Upper lobe of right lung (tissue), 1 donor: ENCODE data around the gene DEPP1. TPM values are rescaled to one million over a fixed set of nuclear protein-coding genes. Genes with fewer than 3 reads are reported as not detected.

Source experiments
- ATAC-seq: fragments of 200-7000 bp; cut with Tn5 transposase; one replicate; pipeline ENCODE4 v1.9.1; 2020; ENCODE audit warnings: mild to moderate bottlenecking, moderate library complexity
- DNase-seq: peaks from one replicate; pipeline ENCODE4 v3.0.0-alpha.2; 2020
- H3K27ac ChIP-seq: fragments of 200-600 bp; one replicate; pipeline ENCODE4 v1.8.0; 2022
- H3K27me3 ChIP-seq: fragments of 200-600 bp; one replicate; pipeline ENCODE4 v1.8.0; 2022; ENCODE audit warnings: mild to moderate bottlenecking
- H3K36me3 ChIP-seq: fragments of 200-600 bp; one replicate; pipeline ENCODE4 v1.8.0; 2022
- H3K4me1 ChIP-seq: fragments of 200-600 bp; one replicate; pipeline ENCODE4 v1.8.0; 2022
- H3K4me3 ChIP-seq: fragments of 200-600 bp; one replicate; pipeline ENCODE4 v1.8.0; 2022; ENCODE audit warnings: mild to moderate bottlenecking
- H3K9me3 ChIP-seq: fragments of 200-600 bp; one replicate; pipeline ENCODE4 v1.8.0; 2022
- intact Hi-C: fragments of 100-400 bp; cut with DNase I; formaldehyde crosslinking; loops from one replicate; pipeline ENCODE4 v1.11.0; 2022
- total RNA-seq: library from RNA; stranded (reverse); fragmentation: NEBNext Ultra II Directional; extraction: Animal tissue kit (Norgen Biotek cat#: 25700); gene quantifications from one replicate; pipeline ENCODE4 v1.2.1, GENCODE V29; 2021
- TF ChIP-seq, protein P1 (sequence below): fragments of 200-600 bp; IDR thresholded peaks from one replicate; pipeline ENCODE4 v1.8.0; 2022; ENCODE audit warnings: antibody characterized with exemption
- donor health status: DM: no; HTN: yes; CAD: no; lungs with severe emphysema.

The DEPP1 gene
- total RNA-seq, 1 donor from 2014 or later: 160 TPM

DNA sequence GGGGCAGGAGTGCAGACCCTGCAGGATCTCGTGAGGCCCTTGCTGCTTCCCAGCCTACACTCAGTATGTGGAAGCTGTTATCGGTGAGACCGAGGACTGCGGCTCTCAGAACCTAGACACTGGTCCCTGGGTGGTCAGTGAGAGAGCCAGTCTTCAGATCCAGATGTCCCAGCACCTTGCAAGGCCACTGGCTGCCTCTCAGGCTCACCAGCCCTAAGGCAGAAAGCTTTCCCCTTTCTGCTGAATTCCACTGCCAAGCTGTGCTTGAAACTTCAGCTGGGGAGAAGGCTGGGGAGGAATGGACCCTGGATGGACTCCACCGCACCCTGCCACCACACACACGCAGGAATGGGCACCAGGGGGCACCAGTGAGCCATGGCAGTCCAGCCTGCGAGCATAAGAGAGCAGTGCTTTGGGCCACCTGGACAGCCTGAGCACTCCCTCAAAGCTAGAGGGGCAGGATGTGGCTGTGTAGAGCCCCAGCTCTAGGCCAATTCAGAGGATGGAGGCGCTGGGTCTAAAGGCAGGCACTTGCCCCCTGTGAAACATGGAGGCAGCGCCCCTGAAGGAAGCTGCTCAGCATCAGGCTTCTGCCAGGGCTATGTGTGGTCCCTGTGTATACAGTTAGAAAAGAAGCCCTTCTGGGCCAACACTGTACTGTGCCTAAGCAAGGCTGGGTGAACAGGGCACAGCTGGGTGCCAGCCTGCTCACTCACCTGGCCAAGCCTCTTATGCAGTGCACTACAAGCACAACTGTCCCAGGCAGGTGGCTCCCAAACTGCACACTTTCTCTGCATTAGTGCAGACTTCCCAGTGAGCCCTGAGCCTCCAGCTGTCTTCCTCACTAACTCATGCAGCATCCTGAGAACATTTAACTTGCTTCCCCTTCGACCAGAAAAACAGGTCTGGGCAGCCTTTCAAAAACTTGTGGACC, 45.8 kb downstream of the DEPP1 start:
- TF ChIP-seq, protein P1, sequence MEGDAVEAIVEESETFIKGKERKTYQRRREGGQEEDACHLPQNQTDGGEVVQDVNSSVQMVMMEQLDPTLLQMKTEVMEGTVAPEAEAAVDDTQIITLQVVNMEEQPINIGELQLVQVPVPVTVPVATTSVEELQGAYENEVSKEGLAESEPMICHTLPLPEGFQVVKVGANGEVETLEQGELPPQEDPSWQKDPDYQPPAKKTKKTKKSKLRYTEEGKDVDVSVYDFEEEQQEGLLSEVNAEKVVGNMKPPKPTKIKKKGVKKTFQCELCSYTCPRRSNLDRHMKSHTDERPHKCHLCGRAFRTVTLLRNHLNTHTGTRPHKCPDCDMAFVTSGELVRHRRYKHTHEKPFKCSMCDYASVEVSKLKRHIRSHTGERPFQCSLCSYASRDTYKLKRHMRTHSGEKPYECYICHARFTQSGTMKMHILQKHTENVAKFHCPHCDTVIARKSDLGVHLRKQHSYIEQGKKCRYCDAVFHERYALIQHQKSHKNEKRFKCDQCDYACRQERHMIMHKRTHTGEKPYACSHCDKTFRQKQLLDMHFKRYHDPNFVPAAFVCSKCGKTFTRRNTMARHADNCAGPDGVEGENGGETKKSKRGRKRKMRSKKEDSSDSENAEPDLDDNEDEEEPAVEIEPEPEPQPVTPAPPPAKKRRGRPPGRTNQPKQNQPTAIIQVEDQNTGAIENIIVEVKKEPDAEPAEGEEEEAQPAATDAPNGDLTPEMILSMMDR: peak; percentile 97

DNA sequence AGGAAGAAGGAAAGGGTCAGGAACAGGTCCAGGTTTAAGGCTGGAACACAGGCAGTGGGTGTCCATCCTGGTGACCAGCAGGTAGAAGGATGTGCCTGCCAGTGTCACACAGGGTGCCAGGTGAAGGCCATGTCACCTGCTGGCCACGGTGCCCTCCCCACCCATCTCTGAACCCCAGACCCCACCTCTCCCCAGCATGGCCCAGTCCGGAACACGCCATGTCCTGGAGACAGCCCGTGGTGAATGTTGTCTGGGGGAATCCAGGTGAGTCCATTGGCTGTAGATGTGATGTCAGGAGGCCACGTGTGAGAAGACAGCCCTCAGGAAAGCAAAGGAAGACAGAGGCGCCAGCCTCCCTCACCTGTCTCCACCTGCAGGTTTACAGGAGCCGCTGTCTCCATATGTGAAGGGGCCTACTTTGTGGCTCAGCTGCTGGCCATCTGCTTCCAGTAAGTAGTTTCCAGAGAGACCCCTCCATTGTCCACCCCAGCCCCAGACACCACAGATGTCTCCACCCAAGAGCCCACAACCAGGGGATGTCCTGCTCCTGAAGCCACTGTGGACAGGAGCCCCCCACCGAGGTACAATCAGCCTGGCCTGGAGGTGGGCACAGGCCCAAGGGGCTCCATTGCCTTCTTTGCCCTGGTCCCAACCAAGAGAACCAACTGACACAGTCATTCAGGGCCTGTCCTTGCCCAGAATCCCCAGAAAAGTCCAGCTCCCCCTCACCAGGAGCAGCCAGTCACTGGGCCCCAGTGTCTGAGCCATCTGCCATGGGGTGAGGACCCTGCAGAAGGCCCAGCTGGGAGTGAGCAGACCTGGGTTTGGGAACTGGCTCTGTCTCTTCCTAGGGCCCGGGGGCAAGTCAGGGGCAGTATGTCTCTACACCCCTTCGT, 46.7 kb downstream of the DEPP1 start:
- no peaks in the 10 kb centered on the region for H3K27me3 ChIP-seq
- intact Hi-C loops: loop anchor here (5.0 kb wide), 1 partner anchor 40 kb away; no protein-coding TSS in a partner anchor
- TF ChIP-seq, protein P1: no peak
- DNase-seq (no peak), ATAC-seq (no peak)
- H3K4me3 ChIP-seq: no peak overlapping the region
- no peaks in the 10 kb centered on the region for H3K9me3 ChIP-seq
- no peak overlapping the region for H3K27ac ChIP-seq
- H3K36me3 ChIP-seq: no peaks in the 10 kb centered on the region
- peaks cover 13% of the 10 kb centered on the region for H3K4me1 ChIP-seq

More for the DNA sequence above, 45.8 kb downstream of the DEPP1 start:
- Histone ChIP-seq H3K27ac (no peak overlapping the region), H3K36me3 (no peaks in the 10 kb centered on the region), H3K4me1 (peaks cover 13% of the 10 kb centered on the region), H3K9me3 (no peaks in the 10 kb centered on the region), H3K4me3 (no peak overlapping the region), H3K27me3 (no peaks in the 10 kb centered on the region)
- peak; percentile 96 for ATAC-seq
- intact Hi-C loops: loop anchor here (5.0 kb wide), 1 partner anchor 40 kb away; no protein-coding TSS in a partner anchor
- peak; percentile 96 for DNase-seq

DNA sequence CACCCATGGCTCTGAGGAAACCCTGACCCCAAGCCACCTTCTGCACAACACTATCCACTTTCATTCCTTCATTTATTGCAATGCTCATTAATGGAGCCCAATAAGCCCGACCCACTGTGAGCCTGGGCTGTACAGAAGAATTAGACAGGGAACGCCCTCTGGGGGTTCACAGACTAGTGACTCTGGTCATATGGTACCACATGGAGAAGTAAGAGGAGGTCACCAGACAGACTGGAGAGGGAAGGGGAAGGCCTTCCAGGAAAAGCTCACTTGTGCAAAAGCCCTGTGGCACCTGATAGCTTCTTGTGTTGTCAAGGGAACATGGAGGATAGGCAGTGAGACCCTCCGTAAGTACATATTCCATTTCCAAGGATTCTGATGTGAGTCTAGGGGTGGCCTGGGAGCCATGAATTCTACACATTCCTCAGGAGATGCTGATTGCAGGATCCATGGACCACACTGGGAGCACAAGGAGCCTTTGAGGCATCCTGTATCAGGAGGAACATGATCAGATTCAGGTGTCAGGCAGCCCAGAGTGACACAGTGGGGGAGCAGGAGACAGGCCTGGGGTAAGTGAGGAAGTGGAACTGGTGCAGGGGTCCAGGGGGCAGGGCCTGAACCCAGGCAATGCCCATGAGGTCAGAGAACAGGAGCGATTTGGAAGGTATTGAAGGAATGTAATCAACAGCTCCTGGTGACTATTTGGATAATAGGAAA, 47.5 kb downstream of the DEPP1 start:
- Histone ChIP-seq H3K4me1 (peaks cover 7% of the 10 kb centered on the region), H3K4me3 (no peak overlapping the region), H3K27ac (no peak overlapping the region), H3K36me3 (no peaks in the 10 kb centered on the region), H3K27me3 (no peaks in the 10 kb centered on the region), H3K9me3 (no peaks in the 10 kb centered on the region)
- DNase-seq (no peak), ATAC-seq (peak; percentile 59)
- intact Hi-C loops: loop anchor here (5.0 kb wide), 1 partner anchor 41 kb away; no protein-coding TSS in a partner anchor
- TF ChIP-seq, protein P1: no peak

DNA sequence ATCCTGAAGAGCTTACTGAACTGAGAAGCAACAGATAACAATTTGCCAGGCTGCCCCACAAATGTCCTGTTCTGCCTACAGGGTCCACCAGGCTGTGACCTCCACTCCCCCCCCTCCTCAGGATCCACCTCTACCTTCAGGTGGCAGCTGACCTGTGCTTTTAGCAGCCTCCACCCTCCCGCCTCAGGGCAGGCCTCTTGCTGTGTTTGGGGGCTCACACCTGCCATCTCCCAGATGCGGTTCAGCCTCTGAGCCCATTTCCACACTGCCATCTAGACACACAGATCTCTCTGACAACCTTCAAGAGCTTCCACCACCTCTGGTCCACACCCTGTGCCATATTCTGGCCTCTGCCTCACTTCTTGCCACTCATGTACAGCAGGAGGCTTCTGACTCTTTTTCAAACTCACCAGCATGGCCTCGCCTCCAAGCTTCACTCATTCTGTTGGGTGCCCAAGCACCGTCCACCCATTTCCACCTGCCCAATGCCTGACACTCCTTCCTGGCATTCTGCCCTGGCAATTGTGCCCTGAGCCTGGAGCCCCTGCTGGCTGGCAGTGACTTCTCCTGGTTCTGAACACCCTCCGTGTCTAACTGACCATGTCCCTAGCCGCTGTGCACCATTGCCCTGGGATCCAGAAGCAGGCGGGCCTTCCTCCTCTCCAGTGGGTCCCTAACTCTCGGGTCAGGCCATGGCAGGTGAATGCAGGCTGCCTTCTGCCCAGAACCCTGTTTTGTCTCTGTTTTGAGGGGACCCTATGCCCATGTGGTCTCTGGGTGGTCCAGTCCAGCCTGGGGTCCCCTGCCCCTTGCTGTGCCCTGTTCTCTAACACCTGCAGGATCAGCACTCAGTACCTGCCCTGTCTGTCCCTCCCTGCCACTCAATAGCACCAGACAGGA, 49.0 kb downstream of the DEPP1 start:
- H3K27me3 ChIP-seq: no peaks in the 10 kb centered on the region
- no peak for DNase-seq
- intact Hi-C loops: loop anchor here (5.0 kb wide), 1 partner anchor 43 kb away; no protein-coding TSS in a partner anchor
- TF ChIP-seq, protein P1: no peak
- no peaks in the 10 kb centered on the region for H3K4me1 ChIP-seq
- no peak overlapping the region for H3K27ac ChIP-seq
- H3K36me3 ChIP-seq: no peaks in the 10 kb centered on the region
- H3K4me3 ChIP-seq: no peak overlapping the region
- no peaks in the 10 kb centered on the region for H3K9me3 ChIP-seq
- ATAC-seq: no peak
